Retinal pigment epithelial cell (primary cell): Measurements from ENCODE around the gene CADPS2.
"Not testable (repeated sequence)": the region's sequence is repeated elsewhere in the genome, so short reads cannot be mapped to it uniquely, and the experiment has no call there.

ENCODE experiments used
- DNase-seq: peaks from one replicate; pipeline ENCODE4 v3.0.0-alpha.2; 2010; ENCODE audit warnings: low read depth
- H3K4me3 ChIP-seq: 2 replicates; pipeline ENCODE4 v1.5.1; 2011; ENCODE audit warnings: mild to moderate bottlenecking, low read length, control low read depth, moderate library complexity
- TF ChIP-seq, protein P1 (sequence below): conservative IDR thresholded peaks from 2 replicates; pipeline ENCODE4 v1.5.1; 2011; ENCODE audit warnings: low read depth, low read length, control low read depth, inconsistent platforms

Gene CADPS2

DNA sequence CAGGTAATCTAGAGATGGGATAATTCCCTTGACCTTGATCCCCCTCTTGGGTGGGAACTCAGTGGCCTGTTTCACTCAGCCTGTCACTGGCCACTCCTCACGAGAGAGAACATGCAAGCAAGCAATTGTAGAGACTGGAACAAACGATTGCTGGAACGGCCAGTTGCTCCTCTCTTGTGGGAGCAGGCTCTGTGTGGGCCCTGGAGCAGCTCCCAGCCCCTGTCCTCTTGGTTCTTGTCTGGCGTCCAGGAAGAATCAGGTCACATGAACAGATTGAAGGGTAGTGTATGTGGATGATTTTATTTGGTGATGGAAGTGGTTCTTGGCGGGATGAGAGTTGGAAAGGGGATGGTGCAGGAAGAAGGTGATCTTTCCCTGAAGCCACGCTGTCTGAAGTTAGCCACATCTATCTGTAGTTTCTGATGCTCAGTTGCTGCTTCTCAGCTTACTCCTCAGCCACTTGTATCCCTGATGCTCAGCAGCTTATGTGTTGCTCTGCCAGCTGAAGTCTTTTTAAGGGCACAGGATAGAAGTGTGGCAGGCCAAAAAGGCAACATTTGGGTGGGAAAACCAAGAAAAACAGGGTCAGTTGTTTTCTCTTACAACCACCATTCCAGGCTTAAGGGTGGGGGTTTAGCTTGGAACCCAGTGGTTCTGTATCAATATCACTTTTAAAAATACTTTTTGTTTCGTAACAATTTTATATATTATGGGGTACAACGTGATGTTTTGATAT lies 203.3 kb downstream of the CADPS2 start:
- TF ChIP-seq, protein P1, sequence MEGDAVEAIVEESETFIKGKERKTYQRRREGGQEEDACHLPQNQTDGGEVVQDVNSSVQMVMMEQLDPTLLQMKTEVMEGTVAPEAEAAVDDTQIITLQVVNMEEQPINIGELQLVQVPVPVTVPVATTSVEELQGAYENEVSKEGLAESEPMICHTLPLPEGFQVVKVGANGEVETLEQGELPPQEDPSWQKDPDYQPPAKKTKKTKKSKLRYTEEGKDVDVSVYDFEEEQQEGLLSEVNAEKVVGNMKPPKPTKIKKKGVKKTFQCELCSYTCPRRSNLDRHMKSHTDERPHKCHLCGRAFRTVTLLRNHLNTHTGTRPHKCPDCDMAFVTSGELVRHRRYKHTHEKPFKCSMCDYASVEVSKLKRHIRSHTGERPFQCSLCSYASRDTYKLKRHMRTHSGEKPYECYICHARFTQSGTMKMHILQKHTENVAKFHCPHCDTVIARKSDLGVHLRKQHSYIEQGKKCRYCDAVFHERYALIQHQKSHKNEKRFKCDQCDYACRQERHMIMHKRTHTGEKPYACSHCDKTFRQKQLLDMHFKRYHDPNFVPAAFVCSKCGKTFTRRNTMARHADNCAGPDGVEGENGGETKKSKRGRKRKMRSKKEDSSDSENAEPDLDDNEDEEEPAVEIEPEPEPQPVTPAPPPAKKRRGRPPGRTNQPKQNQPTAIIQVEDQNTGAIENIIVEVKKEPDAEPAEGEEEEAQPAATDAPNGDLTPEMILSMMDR = no peak

GRCh38 chr7:122681186-122681585 lies 205.1 kb downstream of the CADPS2 start:
- not testable (repeated sequence) for H3K4me3 ChIP-seq, DNase-seq

More for the DNA sequence above, 203.3 kb downstream of the CADPS2 start:
- H3K4me3 ChIP-seq = no peak overlapping the region
- DNase-seq = no peak

DNA sequence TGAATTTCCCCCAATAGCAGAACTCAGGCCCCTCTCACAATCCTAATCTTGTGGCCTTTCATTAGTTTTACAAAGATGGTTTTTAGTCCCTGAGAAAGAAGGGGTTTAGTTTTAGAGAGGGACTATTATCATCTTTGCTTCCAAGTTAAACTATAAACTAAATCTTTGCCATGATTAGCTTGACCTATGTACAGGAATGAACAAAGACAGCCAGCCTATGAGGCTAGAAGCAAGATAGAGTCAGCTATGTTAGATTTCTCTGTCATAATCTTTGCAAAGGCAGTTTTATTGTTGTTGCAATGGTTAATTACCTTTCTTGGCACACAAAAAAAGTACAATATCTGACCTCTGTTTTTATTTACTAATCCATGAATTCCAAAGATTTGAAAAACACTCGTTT lies 206.4 kb downstream of the CADPS2 start:
- TF ChIP-seq, protein P1 = no peak
- DNase-seq = no peak
- H3K4me3 ChIP-seq = no peak overlapping the region

DNA sequence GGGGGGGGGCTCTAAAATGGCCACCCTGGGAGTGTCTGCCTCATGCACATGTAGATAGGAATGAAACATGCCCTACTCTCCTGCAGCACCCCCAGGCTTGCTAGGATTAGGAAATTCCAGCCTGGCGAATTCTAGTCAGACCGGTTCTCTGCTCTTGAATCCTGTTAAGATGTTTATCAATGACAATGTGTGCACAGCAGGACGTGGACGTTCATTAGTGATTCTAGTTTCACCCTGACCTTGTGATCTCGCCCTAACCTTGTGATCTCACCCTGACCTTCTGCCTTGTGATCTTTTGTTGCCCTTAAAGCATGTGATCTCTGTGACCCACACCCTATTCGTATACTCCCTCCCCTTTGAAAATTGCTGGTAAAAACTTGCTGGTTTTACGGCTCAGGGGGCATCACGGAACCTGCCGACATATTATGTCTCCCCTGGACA lies 207.0 kb downstream of the CADPS2 start:
- not testable (repeated sequence) for DNase-seq, H3K4me3 ChIP-seq

DNA sequence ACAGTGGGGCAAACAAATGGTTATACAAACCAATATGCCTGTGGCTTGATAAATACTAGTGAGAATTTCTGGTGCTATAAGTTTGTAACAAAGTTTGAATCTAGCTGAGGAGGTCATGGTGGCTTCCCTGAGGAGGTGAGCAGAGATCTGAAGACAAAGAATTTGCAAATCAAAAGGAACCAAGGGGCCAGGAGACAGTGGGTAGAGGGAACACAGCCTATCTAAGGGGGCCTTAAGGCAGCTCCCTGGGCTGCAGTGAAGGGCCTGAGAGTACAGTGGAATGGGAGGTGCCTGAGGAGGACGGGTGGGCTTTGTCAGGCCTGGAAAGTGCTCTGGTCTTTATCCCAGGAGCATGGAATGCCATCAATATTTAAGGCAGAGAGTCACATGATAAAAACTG lies 209.1 kb downstream of the CADPS2 start:
- no peak for DNase-seq
- TF ChIP-seq, protein P1 = no peak
- H3K4me3 ChIP-seq = no peak overlapping the region

DNA sequence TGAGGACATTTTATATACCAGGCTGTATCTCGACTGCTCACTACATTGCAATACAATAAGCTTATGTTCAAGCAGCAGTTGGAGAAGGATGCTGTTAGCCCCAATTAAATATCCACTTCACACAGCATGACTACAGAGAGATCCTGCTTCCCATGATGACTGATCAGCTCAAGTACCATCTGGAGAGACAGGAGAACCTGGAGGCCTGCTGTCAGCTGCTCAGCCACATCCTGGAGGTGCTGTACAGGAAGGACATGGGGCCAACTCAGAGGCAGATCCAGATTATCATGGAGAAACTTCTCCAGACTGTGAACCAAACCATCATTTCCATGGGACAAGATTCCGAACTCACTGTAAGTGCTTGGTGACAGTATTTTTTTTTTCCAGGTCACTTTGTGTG lies 209.8 kb downstream of the CADPS2 start:
- DNase-seq = no peak
- TF ChIP-seq, protein P1 = no peak
- no peak overlapping the region for H3K4me3 ChIP-seq

DNA sequence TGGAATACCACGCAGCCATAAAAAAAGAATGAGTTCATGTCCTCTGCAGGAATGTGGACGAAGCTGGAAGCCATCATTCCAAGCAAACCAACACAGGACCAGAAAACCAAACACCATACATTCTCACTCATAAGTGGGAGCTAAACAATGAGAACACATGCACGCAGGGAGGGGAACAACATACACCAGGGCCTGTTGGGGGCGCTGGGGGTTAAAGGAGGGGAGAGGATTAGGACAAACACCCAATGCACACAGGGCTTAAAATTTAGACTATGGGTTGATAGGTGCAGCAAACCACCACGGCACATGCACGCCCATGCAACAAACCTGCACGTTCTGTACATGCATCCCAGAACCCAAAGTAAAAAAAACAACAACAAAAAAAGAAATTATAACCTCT lies 210.6 kb downstream of the CADPS2 start:
- TF ChIP-seq, protein P1 = no peak
- DNase-seq = no peak
- H3K4me3 ChIP-seq = no peak overlapping the region

GRCh38 chr7:122675011-122675410 lies 211.2 kb downstream of the CADPS2 start:
- no peak overlapping the region for H3K4me3 ChIP-seq
- no peak for DNase-seq
- TF ChIP-seq, protein P1 = no peak
